Osteocyte (in vitro differentiated cells): ENCODE results near the gene SETSIP. TPM values are rescaled to one million over a fixed set of nuclear protein-coding genes. Genes with fewer than 3 reads are reported as not detected.
A peak's percentile ranks its signal among the peaks of the same experiment; 100 is the strongest.
"Not testable (repeated sequence)": the region's sequence is repeated elsewhere in the genome, so short reads cannot be mapped to it uniquely, and the experiment has no call there.

Experiments used
- DNase-seq: peaks from one replicate; pipeline ENCODE4 v3.0.0; 2021; ENCODE audit warnings: mixed read lengths; ENCODE audit not compliant: unreplicated experiment; ENCODE audit errors: extremely low spot score
- H3K27ac Mint-ChIP-seq: one replicate; pipeline ENCODE4 v1.8.0; 2021; ENCODE audit warnings: mild to moderate bottlenecking, mixed read lengths; ENCODE audit not compliant: unreplicated experiment
- H3K27me3 Mint-ChIP-seq: one replicate; pipeline ENCODE4 v1.8.0; 2021; ENCODE audit warnings: mixed read lengths; ENCODE audit not compliant: unreplicated experiment
- H3K36me3 Mint-ChIP-seq: one replicate; pipeline ENCODE4 v1.8.0; 2021; ENCODE audit warnings: mixed read lengths; ENCODE audit not compliant: unreplicated experiment
- H3K4me1 Mint-ChIP-seq: one replicate; pipeline ENCODE4 v1.8.0; 2021; ENCODE audit warnings: mixed read lengths; ENCODE audit not compliant: unreplicated experiment
- H3K4me3 Mint-ChIP-seq: one replicate; pipeline ENCODE4 v1.8.0; 2021; ENCODE audit warnings: mild to moderate bottlenecking, moderate library complexity, mixed read lengths; ENCODE audit not compliant: unreplicated experiment
- H3K9me3 Mint-ChIP-seq: one replicate; pipeline ENCODE4 v1.8.0; 2021; ENCODE audit warnings: mixed read lengths; ENCODE audit not compliant: unreplicated experiment
- total RNA-seq: library from RNA; stranded (reverse); gene quantifications from 2 replicates; pipeline ENCODE4 v1.2.1, GENCODE V29; 2021
- TF ChIP-seq, protein P1 (sequence below): fragments of 200-600 bp; sonication (generic); IDR thresholded peaks from 2 replicates; pipeline ENCODE4 v1.5.0; 2021; ENCODE audit warnings: antibody characterized with exemption, mild to moderate bottlenecking, moderate library complexity

The SETSIP gene
- total RNA-seq, 1 donor from 2014 or later, result not detected

GRCh38 chr1:92029241-92029922, 45.8 kb downstream of the SETSIP start:
- peak overlapping the region; percentile 68 for H3K4me3 Mint-ChIP-seq
- no peak overlapping the region for H3K27ac Mint-ChIP-seq
- no peaks in the 10 kb centered on the region for H3K36me3 Mint-ChIP-seq
- no peaks in the 10 kb centered on the region for H3K9me3 Mint-ChIP-seq
- H3K4me1 Mint-ChIP-seq, result peaks cover 3% of the 10 kb centered on the region
- H3K27me3 Mint-ChIP-seq, result no peaks in the 10 kb centered on the region
- TF ChIP-seq, protein P1, sequence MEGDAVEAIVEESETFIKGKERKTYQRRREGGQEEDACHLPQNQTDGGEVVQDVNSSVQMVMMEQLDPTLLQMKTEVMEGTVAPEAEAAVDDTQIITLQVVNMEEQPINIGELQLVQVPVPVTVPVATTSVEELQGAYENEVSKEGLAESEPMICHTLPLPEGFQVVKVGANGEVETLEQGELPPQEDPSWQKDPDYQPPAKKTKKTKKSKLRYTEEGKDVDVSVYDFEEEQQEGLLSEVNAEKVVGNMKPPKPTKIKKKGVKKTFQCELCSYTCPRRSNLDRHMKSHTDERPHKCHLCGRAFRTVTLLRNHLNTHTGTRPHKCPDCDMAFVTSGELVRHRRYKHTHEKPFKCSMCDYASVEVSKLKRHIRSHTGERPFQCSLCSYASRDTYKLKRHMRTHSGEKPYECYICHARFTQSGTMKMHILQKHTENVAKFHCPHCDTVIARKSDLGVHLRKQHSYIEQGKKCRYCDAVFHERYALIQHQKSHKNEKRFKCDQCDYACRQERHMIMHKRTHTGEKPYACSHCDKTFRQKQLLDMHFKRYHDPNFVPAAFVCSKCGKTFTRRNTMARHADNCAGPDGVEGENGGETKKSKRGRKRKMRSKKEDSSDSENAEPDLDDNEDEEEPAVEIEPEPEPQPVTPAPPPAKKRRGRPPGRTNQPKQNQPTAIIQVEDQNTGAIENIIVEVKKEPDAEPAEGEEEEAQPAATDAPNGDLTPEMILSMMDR, result no peak
- DNase-seq, result no peak

- TF ChIP-seq, protein P1, result no peak
- H3K36me3 Mint-ChIP-seq, result no peaks in the 10 kb centered on the region
- peaks cover 3% of the 10 kb centered on the region for H3K4me1 Mint-ChIP-seq
- no peak overlapping the region for H3K4me3 Mint-ChIP-seq
- peaks cover 5% of the 10 kb centered on the region for H3K9me3 Mint-ChIP-seq
- no peak overlapping the region for H3K27ac Mint-ChIP-seq
- no peak for DNase-seq
- H3K27me3 Mint-ChIP-seq, result peaks cover 5% of the 10 kb centered on the region
These were observed 48.4 kb downstream of the SETSIP start for GRCh38 chr1:92026806-92027205.

GRCh38 chr1:92026042-92026441, 49.2 kb downstream of the SETSIP start:
- H3K27me3 Mint-ChIP-seq, DNase-seq, H3K4me1 Mint-ChIP-seq, H3K27ac Mint-ChIP-seq, H3K4me3 Mint-ChIP-seq, H3K9me3 Mint-ChIP-seq, H3K36me3 Mint-ChIP-seq: not testable (repeated sequence)

Other genes with a start within 250 kb of the SETSIP start
- 14.1 and 17.2 TPM in 2 replicates for gene TGFBR3, start 189.3 kb downstream of the SETSIP start, total RNA-seq
- gene BRDT, start 126.0 kb downstream of the SETSIP start, total RNA-seq, result not detected in 2 replicates
- 0.26 TPM in 1 of 2 replicates, not detected in the other for gene EPHX4, start 45.4 kb downstream of the SETSIP start, total RNA-seq
- 1.9 and 2.0 TPM in 2 replicates for gene BTBD8, start 4.9 kb upstream of the SETSIP start, total RNA-seq
- gene C1orf146, start 142.5 kb upstream of the SETSIP start, total RNA-seq, result not detected in 2 replicates
- gene GLMN, start 223.6 kb upstream of the SETSIP start, total RNA-seq, result 11.8 and 12.1 TPM in 2 replicates
- gene RPAP2, start 223.6 kb upstream of the SETSIP start, total RNA-seq, result 29.0 and 32.6 TPM in 2 replicates